PC-9 (cell line): ENCODE results near the gene EGFLAM.

Source experiments
- EZH2 ChIP-seq: fragments of 200-600 bp; sonication (generic); IDR thresholded peaks from 2 replicates; pipeline ENCODE4 v1.8.0; 2017; ENCODE audit warnings: antibody characterized with exemption, low read depth
- TF ChIP-seq, protein P1 (sequence below): fragments of 200-600 bp; sonication (generic); conservative IDR thresholded peaks from 2 replicates; pipeline ENCODE4 v1.6.1; 2017; ENCODE audit warnings: mixed run types, antibody characterized with exemption, mild to moderate bottlenecking, moderate library complexity

DNA sequence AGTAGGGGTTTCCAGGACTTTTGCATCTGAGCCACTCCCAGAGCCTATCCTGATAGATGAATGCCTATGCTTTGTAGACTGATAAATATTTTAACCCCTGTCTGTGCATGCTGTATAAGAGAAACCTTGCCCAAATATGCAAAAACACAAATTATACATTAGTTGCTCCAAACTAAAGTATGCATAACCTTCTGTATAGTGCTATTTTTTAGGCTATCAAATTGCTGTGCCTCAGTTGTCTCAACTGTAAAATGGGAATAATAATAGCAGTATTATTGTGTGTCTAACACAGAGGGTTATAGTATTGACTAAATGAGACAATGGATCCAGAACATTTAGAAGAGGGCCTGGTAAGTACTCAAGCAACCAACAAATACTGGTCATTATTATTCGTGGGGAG lies 180.4 kb downstream of the EGFLAM start:
- TF ChIP-seq, protein P1, sequence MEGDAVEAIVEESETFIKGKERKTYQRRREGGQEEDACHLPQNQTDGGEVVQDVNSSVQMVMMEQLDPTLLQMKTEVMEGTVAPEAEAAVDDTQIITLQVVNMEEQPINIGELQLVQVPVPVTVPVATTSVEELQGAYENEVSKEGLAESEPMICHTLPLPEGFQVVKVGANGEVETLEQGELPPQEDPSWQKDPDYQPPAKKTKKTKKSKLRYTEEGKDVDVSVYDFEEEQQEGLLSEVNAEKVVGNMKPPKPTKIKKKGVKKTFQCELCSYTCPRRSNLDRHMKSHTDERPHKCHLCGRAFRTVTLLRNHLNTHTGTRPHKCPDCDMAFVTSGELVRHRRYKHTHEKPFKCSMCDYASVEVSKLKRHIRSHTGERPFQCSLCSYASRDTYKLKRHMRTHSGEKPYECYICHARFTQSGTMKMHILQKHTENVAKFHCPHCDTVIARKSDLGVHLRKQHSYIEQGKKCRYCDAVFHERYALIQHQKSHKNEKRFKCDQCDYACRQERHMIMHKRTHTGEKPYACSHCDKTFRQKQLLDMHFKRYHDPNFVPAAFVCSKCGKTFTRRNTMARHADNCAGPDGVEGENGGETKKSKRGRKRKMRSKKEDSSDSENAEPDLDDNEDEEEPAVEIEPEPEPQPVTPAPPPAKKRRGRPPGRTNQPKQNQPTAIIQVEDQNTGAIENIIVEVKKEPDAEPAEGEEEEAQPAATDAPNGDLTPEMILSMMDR, result no peak
- no peak for TF ChIP-seq EZH2
